ENCODE measurements around the gene TEAD3.

The TEAD3 gene

DNA sequence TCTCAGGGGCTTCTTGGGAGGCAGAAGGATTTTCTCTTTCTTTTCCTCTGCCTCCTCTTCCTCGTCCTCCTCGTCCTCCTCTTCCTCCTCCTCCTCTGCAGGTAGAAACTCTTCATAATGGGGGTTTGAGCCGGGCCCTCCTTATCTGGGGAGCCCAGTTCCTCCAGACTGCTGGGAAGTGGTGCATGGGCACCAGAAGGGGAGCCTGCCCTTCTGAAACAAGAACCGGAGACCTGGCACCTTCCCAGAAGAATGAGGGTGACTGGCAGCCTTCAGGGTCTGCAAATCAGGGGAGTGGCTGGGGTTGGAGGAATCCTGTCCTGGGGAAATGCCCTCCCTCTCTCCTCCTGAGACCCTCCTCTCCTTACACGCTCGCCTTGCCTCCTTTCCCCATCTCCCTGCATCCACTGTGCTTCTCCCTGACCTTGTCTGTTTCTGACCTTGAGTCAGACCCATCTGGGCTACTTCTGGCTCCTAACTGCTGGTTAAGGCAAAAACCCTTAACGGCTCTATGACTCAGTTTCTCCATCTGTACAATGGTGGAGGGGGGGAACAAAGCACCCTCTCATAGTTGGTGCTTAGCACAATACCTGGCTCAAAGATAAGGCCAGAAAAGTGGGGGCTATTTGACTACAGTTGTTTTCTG lies 14.2 kb upstream of the TEAD3 start:
- Histone ChIP-seq H4K20me1 (ENCODE audit: insufficient read depth, low read length) (no peaks in the 10 kb centered on the region), H3K9ac (ENCODE audit: low read depth, low read length) (no peak overlapping the region), H3K79me2 (ENCODE audit: insufficient read depth, low read length) (no peaks in the 10 kb centered on the region), H3K9me3 (ENCODE audit: insufficient read depth, low read length, severe bottlenecking) (no peaks in the 10 kb centered on the region), H3K4me2 (ENCODE audit: insufficient read depth, low read length) (no peak overlapping the region), H2AFZ (ENCODE audit: low read depth, low read length) (no peak overlapping the region), H3K36me3 (ENCODE audit: insufficient read depth, low read length) (no peaks in the 10 kb centered on the region), H3K4me3 (ENCODE audit: low read depth in 1 of 2, low read length in 2 of 2) (no peak overlapping the region), H3K27me3 (ENCODE audit: insufficient read depth, low read length, poor library complexity) (peaks cover 9% of the 10 kb centered on the region), H3K27ac (ENCODE audit: low read length) (no peak overlapping the region), H3K4me1 (ENCODE audit: insufficient read depth, low read length) (no peaks in the 10 kb centered on the region)
- no peak for TF ChIP-seq EZH2 (IDR thresholded peaks at IDR 0.05; ENCODE audit: borderline replicate concordance, low read depth, low read length, severe bottlenecking)
- TF ChIP-seq CTCF (IDR thresholded peaks at IDR 0.05; ENCODE audit: borderline replicate concordance, extremely low read depth, low read length, poor library complexity, severe bottlenecking): no peak
- no peak for ATAC-seq (ENCODE audit: insufficient read depth, low read depth)
- no peak for DNase-seq

DNA sequence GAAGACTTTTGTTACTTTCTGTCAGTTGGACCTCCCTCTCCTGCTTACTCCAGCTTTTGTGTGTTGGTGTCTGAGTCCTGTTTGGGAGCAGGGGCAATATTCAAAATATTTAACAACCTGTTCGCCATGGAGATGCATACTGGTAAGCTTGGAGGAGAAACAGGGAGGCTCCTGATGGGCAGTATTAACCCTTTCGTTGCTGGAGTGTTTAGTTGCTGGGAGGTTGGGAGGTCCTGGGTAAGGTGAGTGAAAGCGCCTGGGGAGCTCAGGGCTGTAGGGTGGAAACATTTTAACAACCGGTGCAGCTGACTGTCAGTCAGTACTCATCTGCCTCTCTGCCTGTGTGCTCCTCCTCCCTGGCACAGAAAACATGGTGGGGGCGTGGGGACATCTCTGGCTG lies 11.7 kb upstream of the TEAD3 start:
- Histone ChIP-seq H3K4me2 (ENCODE audit: insufficient read depth, low read length) (no peak overlapping the region), H4K20me1 (ENCODE audit: insufficient read depth, low read length) (no peaks in the 10 kb centered on the region), H3K79me2 (ENCODE audit: insufficient read depth, low read length) (no peaks in the 10 kb centered on the region), H3K4me3 (ENCODE audit: low read depth in 1 of 2, low read length in 2 of 2) (no peak overlapping the region), H2AFZ (ENCODE audit: low read depth, low read length) (no peak overlapping the region), H3K27me3 (ENCODE audit: insufficient read depth, low read length, poor library complexity) (peaks cover 9% of the 10 kb centered on the region), H3K4me1 (ENCODE audit: insufficient read depth, low read length) (no peaks in the 10 kb centered on the region), H3K9ac (ENCODE audit: low read depth, low read length) (no peak overlapping the region), H3K9me3 (ENCODE audit: insufficient read depth, low read length, severe bottlenecking) (no peaks in the 10 kb centered on the region), H3K36me3 (ENCODE audit: insufficient read depth, low read length) (no peaks in the 10 kb centered on the region), H3K27ac (ENCODE audit: low read length) (no peak overlapping the region)
- DNase-seq (no peak), ATAC-seq (ENCODE audit: insufficient read depth, low read depth) (no peak)
- TF ChIP-seq CTCF (IDR thresholded peaks at IDR 0.05; ENCODE audit: borderline replicate concordance, extremely low read depth, low read length, poor library complexity, severe bottlenecking) (no peak), EZH2 (IDR thresholded peaks at IDR 0.05; ENCODE audit: borderline replicate concordance, low read depth, low read length, severe bottlenecking) (no peak)

GRCh38 chr6:35508027-35508426 lies 11.1 kb upstream of the TEAD3 start:
- Histone ChIP-seq H3K79me2 (ENCODE audit: insufficient read depth, low read length) (no peaks in the 10 kb centered on the region), H3K4me2 (ENCODE audit: insufficient read depth, low read length) (no peak overlapping the region), H3K4me1 (ENCODE audit: insufficient read depth, low read length) (no peaks in the 10 kb centered on the region), H2AFZ (ENCODE audit: low read depth, low read length) (no peak overlapping the region), H3K27me3 (ENCODE audit: insufficient read depth, low read length, poor library complexity) (peaks cover 9% of the 10 kb centered on the region), H3K4me3 (ENCODE audit: low read depth in 1 of 2, low read length in 2 of 2) (no peak overlapping the region), H4K20me1 (ENCODE audit: insufficient read depth, low read length) (no peaks in the 10 kb centered on the region), H3K36me3 (ENCODE audit: insufficient read depth, low read length) (no peaks in the 10 kb centered on the region), H3K9ac (ENCODE audit: low read depth, low read length) (no peak overlapping the region), H3K9me3 (ENCODE audit: insufficient read depth, low read length, severe bottlenecking) (no peaks in the 10 kb centered on the region), H3K27ac (ENCODE audit: low read length) (no peak overlapping the region)
- ATAC-seq (ENCODE audit: insufficient read depth, low read depth): no peak
- no peak for DNase-seq
- TF ChIP-seq EZH2 (IDR thresholded peaks at IDR 0.05; ENCODE audit: borderline replicate concordance, low read depth, low read length, severe bottlenecking) (no peak), CTCF (IDR thresholded peaks at IDR 0.05; ENCODE audit: borderline replicate concordance, extremely low read depth, low read length, poor library complexity, severe bottlenecking) (no peak)

All from DND-41 (cell line).